ENCODE data around the gene RNU5B-1.
"Not testable (repeated sequence)": the region's sequence is repeated elsewhere in the genome, so short reads cannot be mapped to it uniquely, and the experiment has no call there.

The RNU5B-1 gene

DNA sequence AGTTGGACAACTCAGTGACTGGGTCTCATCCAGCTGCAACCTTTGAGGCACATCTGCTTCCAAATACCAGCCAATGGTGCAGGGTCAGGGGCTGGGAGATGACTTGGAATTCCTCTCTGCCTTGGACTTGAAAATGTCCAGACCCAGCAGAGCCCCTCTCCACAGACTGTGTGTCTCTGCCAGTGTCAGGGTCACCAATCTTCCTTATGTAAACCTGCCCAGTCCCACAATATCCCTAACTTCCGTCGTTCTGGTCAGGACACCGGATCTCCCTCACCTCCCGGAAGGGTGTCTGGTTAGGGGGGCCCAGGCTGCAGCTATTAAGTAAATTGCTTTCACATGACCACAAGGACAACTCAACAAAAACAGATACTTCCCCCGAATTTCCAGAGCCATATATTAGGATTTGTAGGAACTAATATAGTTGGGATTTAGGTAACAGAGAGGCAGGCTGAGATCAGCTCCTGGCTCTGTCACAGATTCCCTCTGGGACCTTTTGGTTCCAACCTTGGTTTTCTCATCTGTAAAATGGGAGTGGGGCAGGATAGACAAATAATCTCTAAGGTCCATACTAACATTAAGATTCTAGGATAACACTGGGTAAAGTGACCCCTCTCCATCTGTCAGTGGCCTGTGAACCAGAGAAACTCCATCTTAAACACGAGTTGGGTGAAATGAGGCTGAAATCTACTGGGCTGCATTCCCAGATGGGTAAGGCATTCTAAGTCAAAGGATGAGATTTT lies 42.5 kb downstream of the RNU5B-1 start:
- DNase-seq: no peak

DNA sequence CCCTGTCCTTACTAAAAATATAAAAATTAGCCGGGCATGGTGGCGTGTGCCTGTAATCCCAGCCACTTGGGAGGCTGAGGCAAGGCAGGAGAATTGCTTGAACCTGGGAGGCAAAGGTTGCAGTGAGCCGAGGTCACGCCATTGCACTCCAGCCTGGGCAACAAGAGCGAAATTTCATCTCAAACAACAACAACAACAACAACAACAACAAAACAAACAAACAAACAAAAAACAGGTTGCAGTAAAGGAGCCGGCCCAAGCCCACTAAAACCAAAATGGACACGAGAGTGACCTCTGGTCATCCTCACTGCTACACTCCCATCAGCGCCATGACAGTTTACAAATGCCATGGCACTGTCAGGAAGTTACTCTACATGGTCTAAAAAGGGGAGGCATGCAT lies 43.3 kb downstream of the RNU5B-1 start:
- not testable (repeated sequence) for DNase-seq

DNA sequence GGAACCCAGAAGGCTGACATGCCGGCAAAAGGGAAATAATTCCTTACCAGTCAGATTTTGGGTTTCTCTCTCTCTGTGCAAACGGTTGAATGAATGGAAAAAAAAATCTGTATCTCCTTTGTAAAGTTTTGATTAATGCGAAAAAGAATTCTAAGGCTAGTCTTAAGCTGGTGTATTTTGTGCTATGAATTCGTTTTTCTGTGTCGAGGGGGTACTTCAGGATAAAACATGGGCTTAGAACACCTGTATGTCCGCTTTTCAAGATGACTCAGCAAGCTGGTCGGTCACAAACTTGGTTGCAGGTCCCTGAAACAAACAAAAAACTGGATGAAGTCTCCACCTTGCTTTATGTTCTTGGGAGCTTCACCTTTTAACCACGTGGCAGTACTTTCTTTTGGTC lies 44.9 kb downstream of the RNU5B-1 start:
- DNase-seq: no peak

DNA sequence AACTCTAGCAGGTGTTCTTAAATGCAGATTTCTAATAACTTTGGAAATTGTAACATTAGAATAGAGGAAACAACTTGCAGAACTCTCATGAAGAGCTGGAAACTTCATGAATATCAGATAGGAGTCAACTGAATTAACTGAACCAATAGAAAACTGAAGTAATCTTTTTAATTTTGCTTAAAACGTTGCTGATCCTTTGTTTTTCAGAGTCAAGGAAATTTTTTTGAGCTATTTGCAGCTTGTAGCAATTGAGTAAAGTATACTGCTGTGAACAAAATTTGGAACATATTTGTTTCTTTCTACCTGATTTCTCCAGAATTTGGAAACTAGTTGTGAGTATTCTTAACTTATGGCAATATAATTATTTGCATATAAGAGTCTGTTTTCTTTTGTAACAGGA lies 47.5 kb downstream of the RNU5B-1 start:
- not testable (repeated sequence) for DNase-seq
